NCI-H2171 (cell line): ENCODE data around the gene HACL1.

ENCODE experiments used
- DNase-seq: peaks from one replicate; lab custom pipeline; 2025; lab: John Stamatoyannopoulos, UW

Gene HACL1

DNA sequence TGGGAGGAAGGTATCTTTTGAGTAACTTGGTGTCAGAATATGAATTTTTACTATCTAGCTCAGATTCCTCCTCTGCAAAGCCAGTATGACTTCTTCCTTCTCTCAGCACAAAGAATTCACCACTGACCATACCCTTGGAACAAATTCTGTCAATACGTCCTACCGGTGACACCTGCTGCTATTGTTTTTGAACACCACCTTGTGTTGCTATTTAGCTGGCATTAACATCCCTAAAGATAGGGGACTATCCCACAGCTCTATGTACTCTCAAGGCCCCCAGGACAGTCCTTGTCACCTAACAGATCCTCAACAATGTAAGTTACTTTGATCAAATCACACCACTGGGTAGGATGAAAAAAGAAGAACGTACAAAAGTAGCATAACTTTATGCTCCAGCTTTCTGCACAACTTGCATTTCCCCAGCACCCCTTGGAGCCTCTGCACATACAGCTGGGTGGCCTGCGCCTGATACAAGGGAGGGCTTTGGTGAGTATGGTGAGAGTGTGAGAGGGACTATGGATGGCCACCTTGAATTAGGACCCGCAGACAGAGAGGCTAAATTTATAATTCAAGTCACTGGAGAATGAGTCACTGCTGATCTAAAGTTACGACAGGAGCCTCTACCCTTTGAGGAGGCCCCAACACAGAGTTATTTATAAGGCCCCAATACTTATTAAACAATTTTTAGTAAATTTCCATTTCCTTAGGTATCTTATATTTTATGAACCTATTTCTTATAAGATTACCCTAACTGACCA is 77.5 kb downstream of the HACL1 start:
- no peak for DNase-seq

DNA sequence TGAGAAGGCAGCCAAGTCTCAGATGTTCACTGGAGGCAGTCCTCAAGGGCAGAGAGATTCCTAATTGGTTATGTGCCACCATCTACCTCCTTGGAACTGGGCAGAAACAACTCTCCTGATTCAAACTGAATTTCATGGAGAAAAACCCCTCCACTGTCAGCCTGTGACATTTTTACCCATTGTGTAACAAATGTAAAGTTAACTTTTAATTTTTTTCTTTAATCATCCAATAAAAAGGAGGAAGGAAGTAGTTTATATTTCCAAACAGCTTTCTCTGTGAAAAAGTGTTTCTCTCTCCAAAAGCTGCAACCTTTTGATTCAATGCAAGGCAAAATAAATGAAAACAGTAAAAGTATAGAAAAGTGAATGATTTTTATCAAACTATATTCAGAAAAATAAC is 79.4 kb downstream of the HACL1 start:
- no peak for DNase-seq

DNA sequence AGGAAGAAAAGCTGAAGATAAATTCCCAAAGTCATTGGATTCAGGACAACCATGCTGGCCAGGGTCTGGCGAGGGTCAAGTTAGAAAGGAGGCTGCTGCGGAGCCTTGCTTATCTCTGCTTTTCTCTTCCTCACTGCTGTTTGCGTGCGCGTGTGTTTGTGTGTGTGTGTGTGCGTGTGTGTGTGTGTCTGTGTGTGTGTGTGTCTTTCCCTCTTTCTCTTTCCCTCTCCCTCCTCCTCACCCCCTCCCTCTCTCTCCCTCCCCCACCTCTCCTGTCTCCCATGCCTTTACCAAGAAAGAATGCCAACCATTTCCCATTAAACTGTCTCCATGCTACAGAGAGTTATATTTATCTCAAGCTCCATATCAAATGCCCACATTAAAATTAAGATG is 79.8 kb downstream of the HACL1 start, which contains the start of gene COLQ:
Gene COLQ, minus strand, starts transcription at position 134 of the 393 bp plus-strand sequence. Its CDS starts 81 bp downstream, at position 53.
- DNase-seq: no peak

DNA sequence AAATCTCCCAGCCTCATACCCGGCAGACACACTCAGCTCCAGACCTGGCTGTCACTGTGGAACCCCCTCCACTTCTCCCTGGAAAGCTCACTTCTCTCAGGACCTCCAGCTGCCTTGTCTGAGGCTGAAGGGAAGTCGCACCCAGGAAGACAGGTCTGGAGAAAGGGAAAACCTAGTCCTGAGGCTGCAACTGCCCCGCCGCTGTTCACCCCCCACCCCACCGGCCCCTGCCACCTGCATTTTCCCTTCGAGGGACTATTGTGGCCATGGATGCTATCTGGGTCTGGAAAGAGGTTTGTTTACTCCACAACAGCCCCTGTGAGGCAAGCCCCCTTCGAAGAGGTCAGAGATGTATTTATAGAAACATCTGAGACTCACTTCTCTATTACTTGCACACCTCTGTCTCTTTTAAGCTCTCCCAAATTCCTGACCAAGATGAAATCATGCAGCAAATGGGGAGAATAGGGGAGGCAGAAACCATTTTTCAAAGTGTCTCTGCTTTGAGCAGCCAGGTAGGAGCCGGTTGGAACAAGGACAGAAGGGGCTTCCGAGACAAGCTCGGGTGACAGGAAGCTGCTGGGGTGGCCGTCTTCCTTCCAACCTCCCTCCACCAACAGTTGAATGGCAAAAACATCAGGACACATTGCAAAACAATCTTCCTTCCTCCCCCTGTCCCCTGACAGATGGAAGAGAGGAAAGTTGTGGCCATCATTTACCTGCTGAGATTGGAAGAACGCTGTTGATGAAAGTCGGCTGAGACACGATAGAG is 80.4 kb downstream of the HACL1 start:
- DNase-seq: no peak

DNA sequence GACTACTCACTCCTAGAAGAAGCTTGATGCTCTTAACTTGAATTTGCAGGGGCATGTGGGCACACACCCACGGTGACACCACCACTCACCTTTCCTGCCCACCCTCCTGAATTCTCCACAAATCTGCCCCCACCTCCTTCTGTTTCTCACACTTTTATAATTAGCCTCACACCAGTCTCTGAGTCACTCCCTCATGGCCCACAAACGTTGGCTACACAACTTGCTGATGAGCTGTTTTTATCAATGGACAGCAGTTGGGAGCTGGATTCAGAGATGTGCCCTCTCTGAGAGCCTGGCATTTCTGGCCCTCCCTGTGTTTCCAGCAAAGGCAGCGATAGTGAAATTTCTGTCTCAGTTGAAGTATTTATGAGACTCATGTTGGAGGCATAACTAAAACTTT is 81.2 kb downstream of the HACL1 start:
- no peak for DNase-seq

DNA sequence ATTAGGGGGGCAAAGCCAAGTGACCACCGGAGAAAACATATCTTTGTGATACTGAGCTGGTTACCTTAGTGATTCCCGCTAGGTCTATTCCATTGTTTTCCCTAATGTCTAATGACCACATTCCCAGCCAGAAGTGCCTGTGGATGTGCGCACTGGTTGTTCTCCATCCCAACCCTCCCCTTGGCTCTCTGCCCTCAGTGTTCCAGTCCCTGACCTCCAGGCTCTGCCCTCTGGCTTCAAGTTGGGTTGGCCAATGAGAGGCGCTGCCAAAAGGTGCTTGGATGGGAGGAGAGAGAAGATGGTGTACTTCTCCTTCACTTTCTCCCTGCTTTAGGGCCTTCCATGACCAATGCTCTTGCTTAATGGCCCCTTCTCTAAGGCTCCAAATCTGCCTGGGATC is 82.3 kb downstream of the HACL1 start:
- DNase-seq: no peak

DNA sequence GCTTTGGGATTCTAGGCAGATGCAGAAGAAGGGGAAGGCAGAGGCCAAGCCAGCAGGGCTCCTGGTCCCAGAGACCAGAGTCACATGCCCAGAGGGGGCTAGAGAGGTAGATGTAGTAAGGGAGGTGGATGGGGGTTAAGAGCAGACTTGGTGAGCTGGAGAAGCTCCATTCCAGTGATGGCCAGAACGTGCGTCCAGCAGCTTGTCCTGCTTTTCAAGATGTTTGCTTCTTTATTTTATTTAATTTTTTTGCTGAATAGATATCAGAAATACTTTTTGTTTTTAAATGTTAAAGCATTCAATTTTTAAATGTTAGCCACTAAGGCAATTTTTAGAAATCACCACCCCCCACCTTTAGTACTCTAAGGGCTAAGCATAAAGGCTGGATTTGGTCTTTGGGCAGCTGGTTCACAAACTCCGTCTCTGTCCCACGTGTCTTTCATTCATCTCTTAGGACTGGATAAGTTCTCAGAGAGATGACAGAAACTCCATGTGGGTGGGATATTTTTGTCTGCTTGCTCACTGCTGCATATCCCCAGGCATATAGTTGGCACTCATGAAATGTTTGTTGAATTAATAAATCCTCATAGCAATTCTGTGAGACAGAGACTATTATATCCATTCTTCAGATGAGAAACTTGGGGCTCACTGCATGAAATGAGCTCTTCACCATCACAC is 86.6 kb downstream of the HACL1 start:
- no peak for DNase-seq

DNA sequence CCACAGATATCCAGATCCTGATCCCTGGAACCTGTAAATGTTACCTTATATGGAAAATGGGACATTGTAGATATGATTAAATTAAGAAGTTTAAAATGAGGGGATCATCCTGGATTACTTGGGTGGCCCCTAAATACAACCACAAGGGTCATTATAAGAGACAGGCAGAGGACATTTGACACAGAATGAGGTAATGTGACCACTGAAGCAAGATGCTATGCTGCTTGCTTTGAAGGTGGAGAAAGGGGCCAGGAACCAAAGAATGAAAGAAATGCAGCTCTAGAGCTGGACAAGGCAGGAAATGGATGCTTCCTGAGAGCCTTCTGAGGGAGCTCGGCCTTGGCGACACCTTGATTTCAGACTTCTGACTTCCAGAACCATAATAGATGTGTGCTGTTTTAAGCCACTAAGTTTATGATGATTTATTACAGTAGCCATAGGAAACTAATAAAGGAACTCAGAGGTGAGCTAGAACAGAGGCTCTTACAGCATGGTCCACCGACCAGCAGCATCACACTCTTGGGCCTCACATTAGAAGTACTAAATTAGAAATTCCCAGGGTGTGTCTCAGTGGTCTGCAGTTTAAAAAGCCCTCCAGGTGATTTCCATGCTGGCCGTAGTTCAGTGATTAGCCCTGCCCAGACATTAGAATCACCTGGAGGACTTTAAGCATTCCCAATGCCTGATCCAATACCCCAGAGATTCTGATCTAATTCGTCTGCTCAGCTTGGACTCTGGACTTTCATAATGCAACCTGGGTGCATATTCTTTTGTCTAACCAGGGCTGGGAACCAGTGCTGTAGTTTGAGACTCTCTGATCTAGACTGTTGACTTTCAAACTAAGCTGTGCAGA is 87.3 kb downstream of the HACL1 start:
- DNase-seq: no peak

DNA sequence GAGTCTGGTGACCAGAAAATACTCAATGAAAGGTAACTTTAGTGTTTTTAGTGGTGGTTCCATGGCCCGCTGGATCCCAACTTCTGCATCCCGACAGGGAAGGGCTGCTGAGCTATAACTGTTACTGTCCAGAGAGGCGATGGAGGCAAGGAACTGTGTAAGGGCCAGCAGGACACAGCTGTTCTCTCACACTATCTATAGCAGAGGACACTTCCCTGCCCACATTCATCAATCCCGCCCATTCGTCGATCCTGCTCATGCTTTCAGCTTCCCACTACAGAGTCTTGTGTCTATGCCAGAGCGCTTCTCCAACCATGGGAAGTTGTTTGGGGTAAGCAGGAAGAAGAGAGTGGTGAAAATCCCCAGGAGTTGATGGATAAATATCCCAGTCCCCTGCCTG is 88.3 kb downstream of the HACL1 start:
- DNase-seq: no peak

DNA sequence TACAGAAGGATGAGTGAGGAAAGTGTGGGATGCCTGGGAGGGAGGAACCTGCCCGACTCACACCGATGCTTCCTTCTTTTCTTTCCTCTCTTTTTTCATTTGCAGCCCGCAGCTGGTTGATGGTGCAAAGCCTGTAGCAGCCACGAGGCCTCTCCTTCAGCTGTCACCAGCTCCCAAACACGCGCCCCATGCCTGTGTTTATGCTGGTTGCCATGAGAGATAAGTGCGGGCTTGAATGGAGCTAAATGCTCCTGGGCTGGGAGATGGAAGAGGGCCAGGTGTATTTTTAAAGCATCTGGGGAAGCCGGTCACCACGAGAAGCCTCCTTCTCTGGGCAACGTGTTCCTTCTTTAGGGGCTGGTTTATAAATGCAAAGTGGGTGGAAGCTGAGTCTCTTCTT is 89.2 kb downstream of the HACL1 start:
- peak; percentile 35 for DNase-seq

DNA sequence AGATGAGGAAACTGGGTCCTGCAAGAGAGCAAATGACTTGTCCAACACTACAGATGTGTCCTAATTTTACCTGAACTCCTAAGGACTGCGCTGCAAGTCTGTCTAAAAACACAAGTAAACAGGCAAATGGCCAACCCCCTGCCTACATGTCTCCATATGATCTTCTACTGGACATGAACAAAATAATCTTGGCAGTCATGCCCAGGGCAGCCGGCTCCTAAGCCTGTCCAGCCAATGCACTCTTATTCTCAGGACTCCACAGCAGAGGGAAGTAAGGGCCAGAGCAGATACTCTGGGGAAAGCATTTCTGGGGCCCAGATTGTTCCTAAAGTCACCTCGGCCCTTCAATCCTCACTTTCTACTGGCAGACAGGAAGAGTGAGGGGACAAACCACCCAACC is 90.2 kb downstream of the HACL1 start:
- DNase-seq: no peak
